NOMO-1 treated with DMSO at 0.1 percent for 48 hours (cell line): ENCODE results near the gene SFI1.
"Not testable (repeated sequence)": the region's sequence is repeated elsewhere in the genome, so short reads cannot be mapped to it uniquely, and the experiment has no call there.

ENCODE experiments used
- DNase-seq: peaks from one replicate; lab custom pipeline; 2025; ENCODE audit not compliant: unreplicated experiment; lab: John Stamatoyannopoulos, UW

Gene SFI1

DNA sequence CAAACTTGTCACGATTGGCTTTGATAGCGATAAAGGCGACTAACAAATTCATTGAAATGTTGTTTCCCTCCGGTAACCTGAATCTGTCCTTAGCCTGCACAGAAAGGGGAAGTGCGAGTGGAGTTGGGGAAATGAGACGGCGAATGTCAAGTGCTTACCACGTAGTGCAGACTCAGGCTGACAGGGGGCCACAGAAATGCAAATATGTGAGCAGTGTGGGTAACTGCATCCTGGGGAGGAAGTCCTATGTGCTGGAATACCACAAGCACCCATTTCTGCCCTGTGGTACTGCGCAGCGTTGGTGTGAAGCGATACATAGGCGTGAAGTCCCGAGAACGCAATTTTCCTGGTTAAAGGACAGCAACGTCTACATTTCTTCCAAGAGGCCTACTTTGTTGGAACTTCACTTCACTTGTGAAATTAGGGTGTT lies 5.8 kb upstream of the SFI1 start:
- DNase-seq: peak; percentile 94

DNA sequence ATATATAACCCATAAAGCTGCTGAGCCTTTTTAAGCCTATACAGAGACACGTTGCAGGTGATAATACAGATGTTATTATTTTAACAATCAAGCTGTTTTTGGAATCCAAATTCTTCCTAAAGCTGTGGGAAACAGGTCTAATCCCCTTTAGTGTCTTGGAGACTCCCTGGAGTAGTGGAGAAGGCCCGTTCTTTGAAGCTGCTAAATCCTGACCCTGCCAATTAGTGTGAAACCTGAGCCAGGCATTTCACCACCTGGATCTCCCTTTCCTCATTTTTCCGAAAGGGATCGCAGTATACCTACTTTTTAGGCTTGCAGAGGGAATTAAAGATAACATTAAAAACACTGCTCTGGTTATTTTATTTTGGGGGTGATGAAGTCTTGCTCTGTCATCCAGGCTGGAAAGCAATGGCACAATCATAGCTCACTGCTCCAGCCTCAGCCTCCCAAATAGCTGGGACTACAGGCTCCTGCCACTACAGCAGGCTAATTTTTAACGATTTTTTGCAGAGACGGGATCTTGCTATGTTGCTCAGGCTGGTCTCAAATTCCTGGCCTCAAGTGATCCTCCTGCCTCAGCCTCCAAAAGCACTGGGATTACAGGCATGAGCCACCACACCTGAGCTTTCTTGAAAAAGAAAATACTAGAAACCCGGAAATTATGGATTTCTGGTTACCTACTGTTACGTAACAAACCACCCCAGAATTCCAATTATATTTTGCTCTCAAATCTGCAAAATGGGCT lies 4.9 kb upstream of the SFI1 start:
- no peak for DNase-seq

DNA sequence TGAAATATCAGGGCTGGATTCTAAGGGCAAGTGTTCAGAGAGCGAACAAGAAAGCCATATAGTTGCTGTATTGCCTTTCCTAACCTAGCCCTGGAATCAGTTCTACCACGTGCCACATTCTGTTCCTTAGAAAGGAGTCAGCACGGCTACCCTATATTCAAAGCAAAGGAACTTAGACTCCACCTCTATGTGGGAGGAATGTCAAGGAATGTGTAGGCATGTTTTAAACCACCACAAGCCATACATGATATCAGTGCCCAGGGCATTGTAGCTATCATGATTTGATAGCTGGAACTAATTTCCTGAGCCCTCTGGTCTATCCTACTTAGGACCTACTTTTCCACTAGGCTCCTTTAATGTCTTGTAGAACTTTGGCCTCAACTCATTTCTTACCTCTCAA lies 4.2 kb upstream of the SFI1 start:
- no peak for DNase-seq

DNA sequence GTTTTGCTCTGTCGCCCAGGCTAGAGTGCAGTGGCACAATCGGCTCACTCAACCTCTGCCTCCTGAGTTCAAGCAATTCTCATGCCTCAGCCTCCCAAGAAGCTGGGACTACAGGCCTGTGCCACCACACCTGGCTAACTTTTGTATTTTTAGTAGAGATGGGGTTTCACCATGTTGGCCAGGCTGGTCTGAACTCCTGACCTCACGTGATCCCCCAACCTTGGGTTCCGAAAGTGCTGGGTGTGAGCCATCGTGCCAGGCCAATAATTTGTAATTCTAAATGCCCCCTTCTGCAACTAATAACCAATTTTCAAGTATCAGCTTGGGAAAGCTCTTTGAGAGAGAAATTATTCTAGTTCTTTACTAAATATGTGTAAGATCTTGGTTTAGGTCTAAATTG lies 3.0 kb upstream of the SFI1 start:
- DNase-seq: not testable (repeated sequence)

GRCh38 chr22:31495343-31495742 lies 993 bp upstream of the SFI1 start:
- no peak for DNase-seq

- no peak for DNase-seq
Observed at GRCh38 chr22:31496735-31497146, 405 bp downstream of the SFI1 start.

- no peak for DNase-seq
Observed at GRCh38 chr22:31497148-31497938, 1.0 kb downstream of the SFI1 start.

GRCh38 chr22:31501738-31502137 lies 5.4 kb downstream of the SFI1 start:
- no peak for DNase-seq

- no peak for DNase-seq
Observed at GRCh38 chr22:31503211-31503964, 7.1 kb downstream of the SFI1 start.

GRCh38 chr22:31504282-31504681 lies 7.9 kb downstream of the SFI1 start:
- DNase-seq: no peak

DNA sequence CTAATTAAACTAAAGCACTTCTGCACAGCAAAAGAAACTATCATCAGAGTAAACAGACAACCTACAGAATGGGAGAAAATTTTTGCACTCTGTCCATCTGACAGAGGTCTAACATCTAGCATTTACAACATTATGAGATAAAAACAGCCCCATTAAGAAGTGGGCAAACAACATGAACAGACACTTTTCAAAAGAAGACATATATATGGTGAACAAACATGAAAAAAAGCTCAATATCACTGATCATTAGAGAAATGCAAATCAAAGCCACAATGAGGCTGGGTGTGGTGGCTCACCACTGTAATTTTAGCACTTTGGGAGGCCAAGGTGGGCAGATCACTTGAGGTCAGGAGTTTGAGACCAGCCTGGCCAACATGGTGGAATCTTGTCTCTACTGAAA lies 11.2 kb downstream of the SFI1 start:
- DNase-seq: not testable (repeated sequence)

GRCh38 chr22:31508536-31508935 lies 12.2 kb downstream of the SFI1 start:
- no peak for DNase-seq

DNA sequence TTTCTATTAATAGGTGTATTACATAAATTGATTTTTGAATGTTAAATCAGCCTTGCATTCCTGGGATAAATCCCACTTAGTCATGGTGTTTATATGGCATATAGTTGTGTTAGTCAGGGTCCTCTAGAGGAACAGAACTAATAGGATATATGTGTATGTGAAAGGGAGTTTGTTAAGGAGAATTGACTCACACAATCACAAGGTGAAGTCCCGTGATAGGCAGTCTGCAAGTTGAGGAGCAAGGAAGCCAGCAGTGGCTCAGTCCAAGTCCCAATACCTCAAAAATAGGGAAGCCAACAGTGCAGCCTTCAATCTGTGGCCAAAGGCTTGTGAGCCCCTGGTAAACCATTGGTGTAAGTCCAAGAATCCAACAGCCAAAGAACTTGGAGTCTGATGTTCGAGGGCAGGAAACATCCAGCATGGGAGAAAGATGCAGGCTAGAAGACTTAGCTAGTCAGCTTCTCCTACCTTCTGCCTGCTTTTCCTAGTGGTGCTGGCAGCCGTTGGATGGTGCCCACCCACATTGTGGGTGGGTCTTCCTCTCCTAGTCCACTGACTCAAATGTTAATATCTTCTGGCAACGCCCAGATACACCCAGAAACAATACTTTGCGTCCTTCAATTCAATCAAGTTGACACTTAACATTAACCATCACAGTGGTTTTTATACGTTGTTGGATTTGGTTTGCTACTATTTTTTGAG lies 12.9 kb downstream of the SFI1 start:
- DNase-seq: no peak

DNA sequence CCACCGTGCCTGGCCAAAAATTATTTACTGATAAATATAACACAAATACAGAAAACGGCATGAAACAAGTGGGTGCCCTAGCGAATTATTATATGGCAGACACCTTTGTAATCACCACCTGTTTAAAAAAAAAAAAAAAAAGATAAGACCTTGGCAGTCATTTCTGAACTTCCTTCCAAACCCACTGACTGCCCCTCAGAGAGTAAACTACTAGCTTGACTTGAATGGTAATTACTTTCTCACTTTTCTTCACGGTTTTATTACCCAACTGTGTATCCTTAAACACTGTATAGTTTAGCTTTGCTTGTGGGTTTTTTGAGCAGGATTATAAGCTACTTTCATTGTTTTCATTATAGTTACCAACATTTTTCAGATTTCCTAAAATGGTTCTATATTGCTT lies 23.7 kb downstream of the SFI1 start:
- no peak for DNase-seq

GRCh38 chr22:31524132-31524531 lies 27.8 kb downstream of the SFI1 start:
- not testable (repeated sequence) for DNase-seq

DNA sequence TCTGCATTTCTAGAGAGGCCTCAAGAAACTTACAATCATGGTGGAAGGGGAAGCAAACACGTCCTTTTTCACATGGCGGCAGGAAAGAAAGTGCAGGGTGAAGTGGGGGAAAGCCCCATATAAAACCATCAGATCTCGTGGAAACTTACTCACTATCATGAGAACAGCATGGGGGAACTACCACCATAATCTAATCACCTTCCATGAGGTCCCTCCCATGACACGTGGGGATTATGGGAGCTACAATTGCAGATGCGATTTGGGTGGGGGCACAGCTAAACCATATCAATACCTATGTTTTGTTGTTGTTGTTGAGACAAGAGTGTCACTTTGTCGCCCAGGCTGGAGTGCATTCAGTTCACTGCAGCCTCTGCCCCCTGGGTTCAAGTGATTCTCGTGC lies 29.9 kb downstream of the SFI1 start:
- peak; percentile 1 for DNase-seq

DNA sequence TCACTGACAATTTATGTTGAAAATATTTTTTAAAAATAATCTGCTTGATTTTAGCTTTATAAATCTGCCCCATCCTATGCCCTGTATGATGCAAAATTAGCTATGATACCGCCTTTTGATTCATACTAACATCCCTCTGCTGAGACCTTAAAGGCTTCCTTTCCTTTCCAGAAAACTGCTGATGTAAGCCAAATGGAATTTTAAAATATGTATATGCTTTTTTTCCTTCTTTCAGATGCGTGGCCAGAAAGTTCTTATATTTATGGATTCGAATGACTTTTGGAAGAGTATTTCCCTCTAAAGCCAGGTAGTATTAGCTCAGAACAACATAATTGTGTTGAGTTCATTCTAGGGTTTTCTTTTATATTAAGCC lies 34.5 kb downstream of the SFI1 start:
- DNase-seq: no peak

DNA sequence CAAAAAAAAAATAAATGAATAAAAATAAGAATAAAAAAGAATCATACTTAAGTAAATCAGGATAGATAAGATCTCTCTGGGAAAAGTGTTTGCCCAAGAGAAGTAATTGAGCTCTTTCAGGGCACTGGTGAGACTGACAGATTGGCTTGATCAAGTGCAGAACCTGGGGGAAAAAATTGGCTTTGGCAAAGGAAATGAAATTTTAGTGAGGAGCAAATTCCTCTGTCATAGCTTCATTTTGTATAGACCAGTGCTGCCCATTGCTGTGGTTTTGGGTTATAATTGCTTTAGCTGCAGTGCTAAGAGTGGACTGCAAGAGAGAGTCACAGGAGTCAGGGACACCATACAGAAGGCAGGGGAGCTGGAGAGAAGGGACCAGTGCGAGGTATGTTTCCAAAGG lies 35.7 kb downstream of the SFI1 start:
- DNase-seq: no peak

DNA sequence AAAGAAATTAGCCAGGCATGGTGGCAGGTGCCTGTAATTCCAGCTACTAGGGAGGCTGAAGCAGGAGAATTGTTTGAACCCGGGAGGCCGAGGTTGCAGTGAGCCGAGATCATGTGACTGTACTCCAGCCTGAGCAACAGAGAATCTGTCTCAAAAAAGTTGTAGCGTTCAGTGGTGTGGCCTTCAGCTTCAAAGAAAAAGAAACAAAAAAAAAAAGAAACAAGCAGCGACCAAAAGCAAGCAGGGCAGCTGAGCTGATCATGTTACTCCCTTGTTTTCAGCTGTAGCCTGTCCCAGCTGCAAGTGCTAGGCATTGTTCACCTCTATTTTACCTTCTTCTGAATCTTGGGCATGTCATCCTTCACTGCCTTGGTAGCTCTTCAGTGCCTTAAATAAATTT lies 37.0 kb downstream of the SFI1 start:
- no peak for DNase-seq

DNA sequence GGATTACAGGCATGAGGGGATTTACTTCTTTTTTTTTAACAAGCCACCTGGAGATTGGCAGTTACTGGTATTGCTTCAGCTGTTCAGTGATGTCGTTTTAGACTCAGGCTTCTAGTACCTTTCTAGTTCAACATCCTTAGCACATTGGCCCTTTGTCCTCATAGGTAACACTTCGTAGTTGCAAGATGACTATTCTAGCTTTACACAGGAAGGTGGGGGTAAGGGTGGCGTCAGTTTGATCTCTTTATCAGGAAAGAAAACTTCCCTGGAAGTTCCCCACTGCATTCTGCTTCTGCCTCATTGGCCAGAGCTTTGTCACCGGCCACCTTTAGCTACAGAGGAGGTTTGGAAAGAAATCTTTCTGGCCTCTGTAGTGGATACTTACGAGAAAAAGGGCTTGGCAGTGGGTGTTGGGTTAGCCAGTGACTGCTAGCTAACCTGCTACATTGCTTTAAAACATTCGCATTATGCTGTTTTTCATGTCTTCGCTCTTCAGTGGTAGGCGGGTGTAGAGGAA lies 40.7 kb downstream of the SFI1 start:
- no peak for DNase-seq

GRCh38 chr22:31538815-31539214 lies 42.5 kb downstream of the SFI1 start:
- DNase-seq: no peak
